ENCODE data around the gene AGPAT1.

AGPAT1 gene

GRCh38 chr6:32185681-32186131 is 9.8 kb upstream of the AGPAT1 start:
- peak; percentile 66 to 79 for DNase-seq

- no peak for DNase-seq
Observed at GRCh38 chr6:32184084-32184640, 8.3 kb upstream of the AGPAT1 start, which contains the start of gene AGER. Gene AGER, minus strand, starts transcription at chr6:32184253. Its CDS starts 31 bp downstream, at chr6:32184222.

- no peak for DNase-seq
Observed at GRCh38 chr6:32183483-32184083, 7.7 kb upstream of the AGPAT1 start.

- DNase-seq, result no peak
Observed at GRCh38 chr6:32183030-32183429, 7.1 kb upstream of the AGPAT1 start.

GRCh38 chr6:32182555-32182981 is 6.7 kb upstream of the AGPAT1 start:
- no peak for DNase-seq

- DNase-seq, result no peak
Observed at GRCh38 chr6:32181915-32182529, 6.1 kb upstream of the AGPAT1 start.

- DNase-seq, result no peak
Observed at GRCh38 chr6:32181148-32181702, 5.3 kb upstream of the AGPAT1 start.

GRCh38 chr6:32179766-32180405 is 4.0 kb upstream of the AGPAT1 start:
- no peak for DNase-seq

- no peak for DNase-seq
Observed at GRCh38 chr6:32178547-32179440, 2.9 kb upstream of the AGPAT1 start.

- DNase-seq, result peak; percentile 99 to 100
Observed at GRCh38 chr6:32177788-32178546, 2.1 kb upstream of the AGPAT1 start, which contains the start of gene RNF5. Gene RNF5, plus strand, starts transcription at chr6:32178405. Its CDS starts 107 bp downstream, at chr6:32178512.

- no peak for DNase-seq
Observed at GRCh38 chr6:32177183-32177787, 1.4 kb upstream of the AGPAT1 start.

GRCh38 chr6:32176476-32177182 is 745 bp upstream of the AGPAT1 start:
- no peak for DNase-seq

- no peak for DNase-seq
Observed at GRCh38 chr6:32175322-32175710, 568 bp downstream of the AGPAT1 start.

- no peak for DNase-seq
Observed at GRCh38 chr6:32174416-32174815, 1.5 kb downstream of the AGPAT1 start.

- no peak for DNase-seq
Observed at GRCh38 chr6:32173051-32173727, 2.7 kb downstream of the AGPAT1 start.

GRCh38 chr6:32171234-32171633 is 4.7 kb downstream of the AGPAT1 start:
- no peak for DNase-seq

- DNase-seq, result no peak
Observed at GRCh38 chr6:32170294-32170693, 5.6 kb downstream of the AGPAT1 start.

- no peak for DNase-seq
Observed at GRCh38 chr6:32168807-32169591, 6.9 kb downstream of the AGPAT1 start.

- DNase-seq, result no peak
Observed at GRCh38 chr6:32168350-32168749, 7.5 kb downstream of the AGPAT1 start.

Data from inflammatory macrophage treated with lipopolysaccharide for 1 hour (primary cell).